LNCAP (cell line): ENCODE data around the gene CEBPG.

Source experiments
- TF ChIP-seq, protein P1 (sequence below): fragments of 450-650 bp; IDR thresholded peaks from 2 replicates; pipeline ENCODE4 v1.5.1; 2017; ENCODE audit warnings: mild to moderate bottlenecking

The CEBPG gene

GRCh38 chr19:33344573-33344925 lies 29.0 kb upstream of the CEBPG start:
- TF ChIP-seq, protein P1, sequence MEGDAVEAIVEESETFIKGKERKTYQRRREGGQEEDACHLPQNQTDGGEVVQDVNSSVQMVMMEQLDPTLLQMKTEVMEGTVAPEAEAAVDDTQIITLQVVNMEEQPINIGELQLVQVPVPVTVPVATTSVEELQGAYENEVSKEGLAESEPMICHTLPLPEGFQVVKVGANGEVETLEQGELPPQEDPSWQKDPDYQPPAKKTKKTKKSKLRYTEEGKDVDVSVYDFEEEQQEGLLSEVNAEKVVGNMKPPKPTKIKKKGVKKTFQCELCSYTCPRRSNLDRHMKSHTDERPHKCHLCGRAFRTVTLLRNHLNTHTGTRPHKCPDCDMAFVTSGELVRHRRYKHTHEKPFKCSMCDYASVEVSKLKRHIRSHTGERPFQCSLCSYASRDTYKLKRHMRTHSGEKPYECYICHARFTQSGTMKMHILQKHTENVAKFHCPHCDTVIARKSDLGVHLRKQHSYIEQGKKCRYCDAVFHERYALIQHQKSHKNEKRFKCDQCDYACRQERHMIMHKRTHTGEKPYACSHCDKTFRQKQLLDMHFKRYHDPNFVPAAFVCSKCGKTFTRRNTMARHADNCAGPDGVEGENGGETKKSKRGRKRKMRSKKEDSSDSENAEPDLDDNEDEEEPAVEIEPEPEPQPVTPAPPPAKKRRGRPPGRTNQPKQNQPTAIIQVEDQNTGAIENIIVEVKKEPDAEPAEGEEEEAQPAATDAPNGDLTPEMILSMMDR: no peak

DNA sequence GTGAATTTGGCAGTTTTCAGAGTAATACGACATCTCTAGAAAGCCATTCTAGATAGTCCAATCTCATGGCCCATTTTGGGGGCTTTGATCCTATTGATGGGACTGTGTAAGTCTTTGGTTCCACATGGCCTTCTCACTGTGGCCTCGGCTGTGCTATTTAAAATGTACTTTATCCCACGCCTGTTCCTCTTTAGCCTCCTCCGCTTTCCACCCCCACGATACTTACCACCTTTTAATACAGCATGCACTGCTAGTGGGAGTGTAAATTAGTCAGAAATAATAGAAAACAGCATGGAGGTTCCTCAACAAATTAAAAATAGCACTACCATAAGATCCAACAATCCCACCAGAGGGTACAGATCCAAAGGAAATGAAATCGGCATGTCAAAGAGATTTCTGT lies 28.3 kb upstream of the CEBPG start:
- TF ChIP-seq, protein P1: no peak

DNA sequence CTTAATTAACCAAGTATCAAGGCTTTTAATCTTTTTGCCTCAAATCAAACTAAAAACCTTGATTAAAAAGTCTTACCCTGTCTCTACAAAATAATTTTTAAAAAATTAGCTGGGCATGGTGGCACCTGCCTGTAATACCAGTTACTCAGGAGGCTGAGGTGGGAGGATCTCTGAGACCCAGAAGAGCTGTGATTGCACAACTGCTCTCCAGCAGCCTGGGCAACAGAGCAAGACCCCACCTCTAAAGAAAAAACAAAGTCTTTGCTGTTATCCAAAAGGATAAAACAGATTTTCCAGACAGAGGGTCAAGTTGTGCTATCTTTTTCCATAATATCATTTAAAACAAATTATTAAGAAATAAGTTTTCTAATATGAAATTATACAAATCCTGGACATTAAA lies 26.8 kb upstream of the CEBPG start:
- TF ChIP-seq, protein P1: no peak

DNA sequence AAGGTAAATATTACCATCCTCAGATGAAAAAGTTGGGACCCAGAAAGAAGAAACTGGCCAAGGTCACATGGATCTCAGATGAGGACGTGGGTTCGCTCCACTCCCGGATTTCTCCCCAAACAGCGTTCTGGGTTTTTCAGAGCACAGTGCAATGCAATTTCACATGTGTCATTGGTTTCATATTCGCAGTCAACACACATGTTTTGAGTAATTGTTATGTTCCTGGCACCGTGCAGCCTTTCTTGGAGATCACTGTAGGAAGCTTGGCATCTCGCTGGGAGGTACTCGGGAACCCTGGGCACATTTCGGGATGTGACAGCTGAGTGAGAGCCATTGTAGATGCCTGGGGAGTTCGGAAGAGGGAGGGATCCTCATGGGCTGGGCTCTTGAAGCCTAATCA lies 26.2 kb upstream of the CEBPG start:
- TF ChIP-seq, protein P1: no peak

DNA sequence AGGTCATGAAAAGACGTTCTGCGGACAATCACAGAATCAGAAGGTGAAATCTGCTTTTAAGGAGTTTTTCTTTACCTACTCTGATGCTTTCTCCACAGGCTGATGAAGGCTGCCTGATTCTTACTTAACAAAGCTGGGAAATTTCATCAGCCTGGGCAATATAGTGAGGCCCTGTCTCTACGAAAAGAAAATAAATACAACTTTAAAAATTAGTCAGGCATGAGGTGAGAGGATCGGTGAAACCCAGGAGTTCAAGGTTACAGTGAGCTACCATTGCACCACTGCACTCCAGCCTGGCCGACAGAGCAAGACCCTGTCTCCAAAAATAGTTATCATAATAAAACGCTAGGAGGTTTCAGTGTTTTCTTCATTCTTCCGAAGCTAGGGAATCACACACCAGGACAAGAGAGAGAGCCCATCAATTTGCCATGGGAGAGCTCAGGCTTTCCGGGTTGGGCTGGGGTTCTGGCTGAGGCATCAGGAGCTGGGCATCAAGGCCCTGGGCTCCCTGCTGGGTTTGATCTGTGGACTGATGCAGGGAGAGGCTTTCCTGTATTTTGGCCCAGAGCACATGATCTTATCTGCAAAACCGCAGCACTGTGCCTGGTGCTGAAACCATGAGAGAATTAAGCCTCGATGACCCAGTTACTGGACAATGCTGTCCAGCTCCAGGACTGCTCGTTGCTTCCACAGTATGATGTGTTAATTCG lies 25.1 kb upstream of the CEBPG start:
- TF ChIP-seq, protein P1: no peak

- TF ChIP-seq, protein P1: no peak
These were observed 23.9 kb upstream of the CEBPG start for GRCh38 chr19:33349319-33350289.

- TF ChIP-seq, protein P1: no peak
These were observed 22.8 kb upstream of the CEBPG start for GRCh38 chr19:33350538-33351309.
